ENCODE results near the gene PTBP1. TPM values are rescaled to one million over a fixed set of nuclear protein-coding genes. Genes with fewer than 3 reads are reported as not detected.

Gene PTBP1
- total and polyA plus RNA-seq, 9 of the 15 experiments (the other 6 are each of a cell fraction or from before 2014, with no cell fraction given): 14.0 to 759 (median 234) TPM

DNA sequence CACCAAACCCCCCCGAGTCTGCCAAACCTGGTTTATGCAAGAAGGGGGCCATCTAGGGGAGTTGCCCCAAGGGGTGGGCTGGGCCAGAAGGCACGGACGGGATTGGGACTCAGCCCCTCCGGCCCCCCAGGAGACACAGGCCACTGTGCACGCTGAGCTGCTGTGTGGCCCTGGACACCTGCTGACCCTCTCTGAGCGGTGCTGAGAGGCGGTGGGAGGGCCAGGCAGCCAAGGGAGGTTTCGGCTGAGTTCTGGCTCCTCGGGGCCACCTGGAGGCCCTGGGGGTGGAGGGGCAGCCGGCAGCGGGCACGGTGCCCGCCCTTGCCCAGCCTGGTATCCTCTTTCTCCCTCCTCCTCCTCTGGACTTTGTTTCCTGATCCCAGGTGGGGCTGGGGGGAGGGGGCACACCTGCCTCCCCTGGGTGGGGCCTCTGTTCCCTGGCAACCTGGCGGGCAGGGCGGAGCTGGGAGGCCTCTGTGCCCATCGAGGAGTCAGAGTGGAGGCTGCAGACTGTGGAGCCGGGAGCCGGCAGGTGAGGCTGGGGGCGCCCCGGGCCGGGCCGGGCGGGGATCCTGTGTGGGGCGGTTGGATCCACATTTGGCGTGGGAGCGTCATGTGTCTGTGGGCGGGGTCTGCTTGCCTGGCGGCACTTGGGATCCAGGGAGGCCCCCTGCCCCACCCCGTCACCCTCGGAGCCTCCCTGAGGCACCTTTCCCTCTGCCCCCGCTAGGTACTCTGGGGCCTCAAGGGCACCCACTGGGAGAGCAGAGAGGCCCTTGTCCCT lies 46.4 kb upstream of the PTBP1 start, which contains the start of gene MISP:
Gene MISP, plus strand, starts transcription at position 473 of the 784 bp plus-strand sequence. CDS start 5,835 bp downstream, outside the sequence.
- H3K27ac ChIP-seq (ENCODE audit: extremely low read depth, low read depth, low read length): no peak within 1 kb of the TSS
- peaks cover 11 to 64% of the 10 kb centered on the region in 2 experiments; a peak in 4 of 5 replicates for H3K4me1 ChIP-seq (replicated peaks in 1 of 2; ENCODE audit: control insufficient read depth in 2 of 2, insufficient read depth in 2 of 2, low read length in 2 of 2)
- H3K4me3 ChIP-seq: no peak within 1 kb of the TSS
- no peaks in the 10 kb centered on the region for H3K9me1 ChIP-seq (ENCODE audit: control insufficient read depth, insufficient read depth, low read length)
- no peak for ATAC-seq
- 75% methylated on average over 10 of the region's 31 CpGs for whole genome bisulfite sequencing (ENCODE audit: insufficient coverage, low coverage, missing lambda C conversion rate)
- H3K9me3 ChIP-seq (replicated peaks; ENCODE audit: control insufficient read depth, insufficient read depth, low read depth, low read length): no peaks in the 10 kb centered on the region
- no peaks in the 10 kb centered on the region for H3K27me3 ChIP-seq (ENCODE audit: control insufficient read depth in 2 of 2, insufficient read depth in 2 of 2, low read length in 2 of 2)
- no peak for FAIRE-seq
- H3K36me3 ChIP-seq (ENCODE audit: control insufficient read depth, insufficient read depth, low read length): no peaks in the 10 kb centered on the region
- peak within 1 kb of the TSS; percentile 8; the same call in 1 of the 2 replicates for H2AFZ ChIP-seq (ENCODE audit: low read depth, low read length)
- H3K4me2 ChIP-seq (ENCODE audit: insufficient read depth, low read length): no peak within 1 kb of the TSS
- in situ Hi-C loops (cut with MboI): loop anchor here (25.0 kb wide), 1 partner anchor 486 kb away; the partner anchor contains the start of genes ATP5F1D, CBARP and MIDN
- intact Hi-C loops (cut with micrococcal nuclease): no loop called here
- H4K20me1 ChIP-seq (replicated peaks; ENCODE audit: control insufficient read depth, insufficient read depth, low read length): no peaks in the 10 kb centered on the region
- peak within 1 kb of the TSS in 1 of 2 experiments; percentile 49; a peak in 2 of 4 replicates for H3K9ac ChIP-seq (ENCODE audit: insufficient read depth in 1 of 2, low read depth in 2 of 2, low read length in 2 of 2)
- H3K79me2 ChIP-seq (ENCODE audit: control insufficient read depth, insufficient read depth, low read length): no peaks in the 10 kb centered on the region
- CTCF ChIA-PET (ENCODE audit: low intra/inter-chr PET ratio): no interaction called here
- no TSS peak for BruUV-seq (replicated peaks)
- peak in 3 of 4 experiments; percentile 18 to 58 (median 56) for DNase-seq (ENCODE audit: extremely low read depth in 1 of 4, low spot score in 3 of 4)
- POLR2A ChIA-PET: no interaction called here
- TF ChIP-seq, protein P1, sequence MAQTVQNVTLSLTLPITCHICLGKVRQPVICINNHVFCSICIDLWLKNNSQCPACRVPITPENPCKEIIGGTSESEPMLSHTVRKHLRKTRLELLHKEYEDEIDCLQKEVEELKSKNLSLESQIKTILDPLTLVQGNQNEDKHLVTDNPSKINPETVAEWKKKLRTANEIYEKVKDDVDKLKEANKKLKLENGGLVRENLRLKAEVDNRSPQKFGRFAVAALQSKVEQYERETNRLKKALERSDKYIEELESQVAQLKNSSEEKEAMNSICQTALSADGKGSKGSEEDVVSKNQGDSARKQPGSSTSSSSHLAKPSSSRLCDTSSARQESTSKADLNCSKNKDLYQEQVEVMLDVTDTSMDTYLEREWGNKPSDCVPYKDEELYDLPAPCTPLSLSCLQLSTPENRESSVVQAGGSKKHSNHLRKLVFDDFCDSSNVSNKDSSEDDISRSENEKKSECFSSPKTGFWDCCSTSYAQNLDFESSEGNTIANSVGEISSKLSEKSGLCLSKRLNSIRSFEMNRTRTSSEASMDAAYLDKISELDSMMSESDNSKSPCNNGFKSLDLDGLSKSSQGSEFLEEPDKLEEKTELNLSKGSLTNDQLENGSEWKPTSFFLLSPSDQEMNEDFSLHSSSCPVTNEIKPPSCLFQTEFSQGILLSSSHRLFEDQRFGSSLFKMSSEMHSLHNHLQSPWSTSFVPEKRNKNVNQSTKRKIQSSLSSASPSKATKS (CRISPR knock-in tag; IDR thresholded peaks at IDR 0.05): no peak
- TF ChIP-seq UBTF (IDR thresholded peaks at IDR 0.05; ENCODE audit: borderline replicate concordance in 1 of 2, low read depth in 2 of 2, low read length in 2 of 2) (no peak), HDAC6 (IDR thresholded peaks at IDR 0.05; ENCODE audit: low read depth, low read length) (no peak), ZNF589 (CRISPR knock-in tag; IDR thresholded peaks at IDR 0.05; ENCODE audit: low read depth) (no peak), ZFP36 (IDR thresholded peaks at IDR 0.05; ENCODE audit: low read depth, low read length, partially characterized antibody) (peak; percentile 41), ZNF444 (CRISPR knock-in tag; IDR thresholded peaks at IDR 0.05) (no peak), ZNF239 (CRISPR knock-in tag; IDR thresholded peaks at IDR 0.05) (no peak), ZBTB7A (IDR thresholded peaks at IDR 0.05; ENCODE audit: borderline replicate concordance, control insufficient read depth, low read depth, low read length) (0 out of 2 replicates have a peak, but pooled peaks have one; percentile 37), PHF20 (IDR thresholded peaks at IDR 0.05; ENCODE audit: partially characterized antibody) (no peak), CHD2 (IDR thresholded peaks at IDR 0.05; ENCODE audit: low read depth, low read length) (no peak), CHCHD3 (CRISPR knock-in tag; IDR thresholded peaks at IDR 0.05) (no peak), FOXJ3 (CRISPR knock-in tag; IDR thresholded peaks at IDR 0.05) (no peak), ATF7 (IDR thresholded peaks at IDR 0.05) (no peak), SREBF2 (CRISPR knock-in tag; IDR thresholded peaks at IDR 0.05) (no peak), NR2C2 (CRISPR knock-in tag; IDR thresholded peaks at IDR 0.05) (no peak), NR2C2 (tag; IDR thresholded peaks at IDR 0.05) (no peak), RCOR1 (IDR thresholded peaks at IDR 0.05; ENCODE audit: borderline replicate concordance in 1 of 2, low read depth in 2 of 2, low read length in 2 of 2) (no peak), ZNF586 (CRISPR knock-in tag; conservative IDR thresholded peaks at IDR 0.05) (no peak), HLTF (IDR thresholded peaks at IDR 0.05) (no peak), ZZZ3 (IDR thresholded peaks at IDR 0.05) (no peak)

Measured in K562 (cell line).